Activated CD4-positive, CD25-positive, alpha-beta regulatory T cell treated with anti-CD3 and anti-CD28 coated beads, Interleukin-2, amount 50 U/mL, for 24 hours (primary cell): Measurements from ENCODE around the gene PLIN4.

Experiments
- ATAC-seq, 2 donors: fragments of 150-1000 bp; cut with Tn5 transposase; one replicate each; pipeline ENCODE4 v1.10.0; 2021; ENCODE audit warnings: mild to moderate bottlenecking in 1 of 2, moderate library complexity in 1 of 2

Gene PLIN4

GRCh38 chr19:4518345-4519171, at the start of gene PLIN4:
Gene PLIN4 (minus strand): TSS chr19:4518486. CDS start chr19:4518272, 214 bp downstream.
- no peak for ATAC-seq

GRCh38 chr19:4567584-4568071, 49.3 kb upstream of the PLIN4 start:
- ATAC-seq, result peak; percentile 44 to 48

- no peak for ATAC-seq
Measured at GRCh38 chr19:4566402-4567051, 48.2 kb upstream of the PLIN4 start.

- ATAC-seq, result peak in 1 of 2 donors; percentile 30
Measured at GRCh38 chr19:4563562-4563961, 45.3 kb upstream of the PLIN4 start.

- ATAC-seq, result peak in 1 of 2 donors; percentile 41
Measured at GRCh38 chr19:4562085-4562484, 43.8 kb upstream of the PLIN4 start.

GRCh38 chr19:4559569-4559968, 41.3 kb upstream of the PLIN4 start, which contains the start of gene SEMA6B:
Gene SEMA6B (minus strand): TSS chr19:4559684. CDS start chr19:4558457, 1,227 bp downstream.
- no peak for ATAC-seq

GRCh38 chr19:4557971-4558941, 40.0 kb upstream of the PLIN4 start:
- no peak for ATAC-seq

- peak in 1 of 2 donors; percentile 28 for ATAC-seq
Measured at GRCh38 chr19:4557144-4557970, 39.1 kb upstream of the PLIN4 start.

- ATAC-seq, result no peak
Measured at GRCh38 chr19:4556597-4557127, 38.4 kb upstream of the PLIN4 start.

GRCh38 chr19:4555657-4556561, 37.6 kb upstream of the PLIN4 start:
- no peak for ATAC-seq

- no peak for ATAC-seq
Measured at GRCh38 chr19:4554717-4555116, 36.4 kb upstream of the PLIN4 start.

GRCh38 chr19:4553775-4554174, 35.5 kb upstream of the PLIN4 start:
- no peak for ATAC-seq

GRCh38 chr19:4553092-4553695, 34.9 kb upstream of the PLIN4 start:
- no peak for ATAC-seq

GRCh38 chr19:4552525-4552819, 34.2 kb upstream of the PLIN4 start:
- no peak for ATAC-seq

- ATAC-seq, result no peak
Measured at GRCh38 chr19:4550479-4551050, 32.3 kb upstream of the PLIN4 start.

- no peak for ATAC-seq
Measured at GRCh38 chr19:4550018-4550417, 31.7 kb upstream of the PLIN4 start.

GRCh38 chr19:4548238-4548584, 29.9 kb upstream of the PLIN4 start:
- ATAC-seq, result no peak

GRCh38 chr19:4547303-4548237, 29.3 kb upstream of the PLIN4 start:
- peak in 1 of 2 donors; percentile 33 for ATAC-seq
